Transverse colon (tissue), 4 donors: ENCODE data around the gene PIMREG.

Experiments used
- EP300 ChIP-seq: sonication (generic); formaldehyde crosslinking; IDR thresholded peaks from one replicate; pipeline ENCODE4 v1.6.1; 2017; ENCODE audit warnings: antibody characterized with exemption, low read depth
- POLR2A ChIP-seq: fragments of 450-650 bp; IDR thresholded peaks from one replicate; pipeline ENCODE4 v1.6.1; 2016; ENCODE audit warnings: antibody characterized with exemption, mild to moderate bottlenecking, moderate library complexity
- POLR2AphosphoS5 ChIP-seq, 3 donors: sonication (generic); formaldehyde crosslinking; IDR thresholded peaks; one replicate each; pipeline ENCODE4 v1.6.1; 2016; ENCODE audit warnings: antibody characterized with exemption in 3 of 3
- TF ChIP-seq, protein P1 (sequence below), 5 experiments: fragments of 200-600 bp in 3 of 5; fragments of 450-650 bp in 2 of 5; sonication (generic) in 3 of 5; IDR thresholded peaks; 1 replicate in 2 of 5; 2 replicates in 3 of 5; pipeline ENCODE4 v1.5.1; 2016 to 2017; ENCODE audit warnings: antibody characterized with exemption in 5 of 5, inconsistent platforms in 3 of 5, mild to moderate bottlenecking in 2 of 5, moderate library complexity in 1 of 5

DNA sequence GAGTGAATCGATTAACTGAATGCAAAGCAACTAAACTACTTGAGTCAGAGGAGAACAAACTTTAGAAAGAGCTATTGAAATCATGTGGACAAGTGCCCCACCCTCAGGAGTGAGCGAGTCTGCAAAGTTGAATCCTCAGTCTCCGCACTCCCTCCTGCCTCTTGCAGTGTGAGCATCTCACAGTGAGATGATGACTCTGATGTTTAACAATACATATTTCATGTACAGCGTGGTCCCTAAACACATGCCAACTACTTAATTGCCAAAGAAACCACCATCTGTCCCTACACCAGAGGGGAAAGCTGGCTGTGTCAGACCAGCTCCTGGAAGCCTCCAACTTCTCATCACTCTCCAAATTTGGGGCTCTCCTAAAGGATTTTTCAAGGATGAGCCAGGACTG is 31.2 kb downstream of the PIMREG start:
- TF ChIP-seq, protein P1, sequence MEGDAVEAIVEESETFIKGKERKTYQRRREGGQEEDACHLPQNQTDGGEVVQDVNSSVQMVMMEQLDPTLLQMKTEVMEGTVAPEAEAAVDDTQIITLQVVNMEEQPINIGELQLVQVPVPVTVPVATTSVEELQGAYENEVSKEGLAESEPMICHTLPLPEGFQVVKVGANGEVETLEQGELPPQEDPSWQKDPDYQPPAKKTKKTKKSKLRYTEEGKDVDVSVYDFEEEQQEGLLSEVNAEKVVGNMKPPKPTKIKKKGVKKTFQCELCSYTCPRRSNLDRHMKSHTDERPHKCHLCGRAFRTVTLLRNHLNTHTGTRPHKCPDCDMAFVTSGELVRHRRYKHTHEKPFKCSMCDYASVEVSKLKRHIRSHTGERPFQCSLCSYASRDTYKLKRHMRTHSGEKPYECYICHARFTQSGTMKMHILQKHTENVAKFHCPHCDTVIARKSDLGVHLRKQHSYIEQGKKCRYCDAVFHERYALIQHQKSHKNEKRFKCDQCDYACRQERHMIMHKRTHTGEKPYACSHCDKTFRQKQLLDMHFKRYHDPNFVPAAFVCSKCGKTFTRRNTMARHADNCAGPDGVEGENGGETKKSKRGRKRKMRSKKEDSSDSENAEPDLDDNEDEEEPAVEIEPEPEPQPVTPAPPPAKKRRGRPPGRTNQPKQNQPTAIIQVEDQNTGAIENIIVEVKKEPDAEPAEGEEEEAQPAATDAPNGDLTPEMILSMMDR (IDR thresholded peaks at IDR 0.05), result no peak
- no peak for TF ChIP-seq POLR2A
- no peak for TF ChIP-seq EP300
- TF ChIP-seq POLR2AphosphoS5 (IDR thresholded peaks at IDR 0.05), result no peak
